ENCODE results near the gene SUCLG2. TPM values are rescaled to one million over a fixed set of nuclear protein-coding genes. Genes with fewer than 3 reads are reported as not detected.

The SUCLG2 gene
- total and polyA plus RNA-seq, 11 donors = 41.6 to 119 (median 77.6) TPM

DNA sequence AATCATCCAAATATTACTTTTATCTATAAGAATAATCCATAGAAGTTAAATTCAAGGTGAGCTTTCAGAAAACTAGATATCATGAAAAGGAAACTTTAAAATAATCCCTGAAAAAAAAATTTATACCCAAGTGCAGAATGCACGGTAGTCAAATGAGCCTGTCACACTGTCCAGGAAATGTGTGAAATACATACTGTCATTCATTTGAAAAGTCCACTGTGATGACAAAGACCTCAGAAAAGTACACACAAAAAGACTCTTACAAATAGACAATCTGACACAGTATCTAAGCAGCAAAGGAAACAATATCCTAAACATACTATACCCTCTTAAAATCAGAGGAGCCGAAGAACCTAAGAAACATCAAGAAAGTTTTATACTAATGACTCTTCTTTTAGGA lies 29.7 kb downstream of the SUCLG2 start:
- WGBS, 4 donors = 77 to 88% (median 81%) methylated on average over 2 of the region's 2 CpGs
- no peak for DNase-seq

DNA sequence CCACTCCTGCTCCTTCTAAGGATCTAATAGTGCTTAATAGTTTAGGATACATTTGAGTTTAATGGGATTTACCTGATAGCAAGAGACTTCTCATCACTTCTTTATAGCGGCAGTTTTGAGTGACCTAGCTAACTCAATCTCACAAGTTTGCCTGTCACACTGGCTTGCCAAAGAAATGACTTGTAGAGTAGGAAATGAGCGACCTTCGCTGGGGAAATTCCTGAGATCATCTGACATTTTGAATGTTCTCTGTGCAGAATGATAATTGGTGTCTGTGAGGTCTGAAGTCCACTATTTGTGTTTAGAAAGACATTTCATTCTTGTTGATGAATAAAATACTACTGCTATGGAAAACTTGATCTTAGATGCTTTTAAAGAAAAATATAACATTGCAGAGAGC lies 30.3 kb downstream of the SUCLG2 start:
- H3K27ac ChIP-seq = no peak overlapping the region
- TF ChIP-seq, protein P1, sequence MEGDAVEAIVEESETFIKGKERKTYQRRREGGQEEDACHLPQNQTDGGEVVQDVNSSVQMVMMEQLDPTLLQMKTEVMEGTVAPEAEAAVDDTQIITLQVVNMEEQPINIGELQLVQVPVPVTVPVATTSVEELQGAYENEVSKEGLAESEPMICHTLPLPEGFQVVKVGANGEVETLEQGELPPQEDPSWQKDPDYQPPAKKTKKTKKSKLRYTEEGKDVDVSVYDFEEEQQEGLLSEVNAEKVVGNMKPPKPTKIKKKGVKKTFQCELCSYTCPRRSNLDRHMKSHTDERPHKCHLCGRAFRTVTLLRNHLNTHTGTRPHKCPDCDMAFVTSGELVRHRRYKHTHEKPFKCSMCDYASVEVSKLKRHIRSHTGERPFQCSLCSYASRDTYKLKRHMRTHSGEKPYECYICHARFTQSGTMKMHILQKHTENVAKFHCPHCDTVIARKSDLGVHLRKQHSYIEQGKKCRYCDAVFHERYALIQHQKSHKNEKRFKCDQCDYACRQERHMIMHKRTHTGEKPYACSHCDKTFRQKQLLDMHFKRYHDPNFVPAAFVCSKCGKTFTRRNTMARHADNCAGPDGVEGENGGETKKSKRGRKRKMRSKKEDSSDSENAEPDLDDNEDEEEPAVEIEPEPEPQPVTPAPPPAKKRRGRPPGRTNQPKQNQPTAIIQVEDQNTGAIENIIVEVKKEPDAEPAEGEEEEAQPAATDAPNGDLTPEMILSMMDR (IDR thresholded peaks at IDR 0.05) = no peak
- TF ChIP-seq POLR2A (IDR thresholded peaks at IDR 0.05) = no peak
- ATAC-seq (no peak), DNase-seq (no peak)
- no peaks in the 10 kb centered on the region for H3K9me3 ChIP-seq
- peaks cover 0 to 12% (median 0%) of the 10 kb centered on the region in 12 donors for H3K4me1 ChIP-seq
- intact Hi-C loops (cut with DNase I) = no loop called here
- H3K4me3 ChIP-seq = no peak overlapping the region
- peaks cover 0 to 27% (median 14%) of the 10 kb centered on the region in 9 donors for H3K36me3 ChIP-seq
- H3K27me3 ChIP-seq = no peaks in the 10 kb centered on the region
- WGBS, 4 donors = 57 to 64% (median 60%) methylated on average over 3 of the region's 3 CpGs

More for the DNA sequence above, 29.7 kb downstream of the SUCLG2 start:
- Histone ChIP-seq H3K4me3 (no peak overlapping the region), H3K4me1 (peaks cover 0 to 12% (median 0%) of the 10 kb centered on the region in 12 donors), H3K27ac (no peak overlapping the region), H3K9me3 (no peaks in the 10 kb centered on the region), H3K27me3 (no peaks in the 10 kb centered on the region), H3K36me3 (peaks cover 0 to 20% (median 8%) of the 10 kb centered on the region in 9 donors)
- intact Hi-C loops (cut with DNase I) = no loop called here
- TF ChIP-seq, protein P1 (IDR thresholded peaks at IDR 0.05) = no peak
- no peak for TF ChIP-seq POLR2A (IDR thresholded peaks at IDR 0.05)
- no peak for ATAC-seq

DNA sequence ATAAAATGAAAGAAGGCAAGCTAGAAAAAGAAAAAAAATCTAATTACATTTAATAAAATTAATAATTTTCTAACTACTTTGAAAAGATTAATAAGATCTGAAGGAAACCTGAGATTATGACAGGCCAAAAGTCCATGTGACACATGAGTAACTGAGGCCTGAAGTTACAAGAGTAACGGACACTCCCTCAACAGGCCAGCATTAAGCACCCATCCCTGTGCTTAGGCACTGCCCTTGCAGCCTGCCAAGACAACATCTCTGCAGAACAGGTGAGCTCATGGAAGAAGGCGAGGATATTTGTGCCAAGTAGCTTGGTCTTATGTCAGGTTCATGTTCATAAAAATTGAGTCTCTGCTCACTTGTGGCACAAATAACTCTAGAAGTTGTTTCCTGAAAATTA lies 31.8 kb downstream of the SUCLG2 start:
- Histone ChIP-seq H3K9me3 (no peaks in the 10 kb centered on the region), H3K36me3 (peaks cover 0 to 39% (median 25%) of the 10 kb centered on the region in 9 donors), H3K4me1 (peaks cover 0 to 12% (median 0%) of the 10 kb centered on the region in 12 donors), H3K27me3 (no peaks in the 10 kb centered on the region), H3K27ac (no peak overlapping the region), H3K4me3 (no peak overlapping the region)
- ATAC-seq (no peak), DNase-seq (no peak)
- 95 to 100% (median 98%) methylated on average over 2 of the region's 2 CpGs for WGBS, 4 donors
- intact Hi-C loops (cut with DNase I) = no loop called here
- no peak for TF ChIP-seq POLR2A (IDR thresholded peaks at IDR 0.05)
- TF ChIP-seq, protein P1 (IDR thresholded peaks at IDR 0.05) = no peak

DNA sequence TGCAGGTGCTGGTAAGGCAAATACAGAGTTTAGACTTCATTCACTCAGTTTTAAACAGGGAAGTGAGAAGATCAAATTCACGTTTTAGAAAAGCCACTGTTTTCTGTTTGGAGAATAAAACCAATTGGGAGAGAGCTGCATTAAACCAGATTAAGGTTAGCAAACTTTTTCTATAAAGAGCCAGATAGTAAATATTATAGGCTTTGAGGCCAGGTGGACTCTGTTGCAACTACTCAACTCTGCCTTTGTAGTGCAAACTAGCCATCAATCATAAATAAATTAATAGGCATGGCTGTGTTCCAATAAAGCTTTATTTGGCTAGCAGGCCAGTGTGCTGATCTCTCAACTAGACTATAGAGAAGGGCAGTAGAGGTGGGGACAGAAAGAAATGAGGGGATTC lies 33.5 kb downstream of the SUCLG2 start:
- 73 to 86% (median 81%) methylated on average over 1 of the region's 1 CpG for WGBS, 4 donors
- H3K27me3 ChIP-seq = no peaks in the 10 kb centered on the region
- H3K4me1 ChIP-seq = peaks cover 0 to 12% (median 0%) of the 10 kb centered on the region in 12 donors
- ATAC-seq = no peak
- no peak for TF ChIP-seq POLR2A (IDR thresholded peaks at IDR 0.05)
- TF ChIP-seq, protein P1 (IDR thresholded peaks at IDR 0.05) = no peak
- H3K4me3 ChIP-seq = no peak overlapping the region
- H3K9me3 ChIP-seq = no peaks in the 10 kb centered on the region
- DNase-seq = no peak
- no peak overlapping the region for H3K27ac ChIP-seq
- intact Hi-C loops (cut with DNase I) = no loop called here
- peaks cover 0 to 49% (median 33%) of the 10 kb centered on the region in 9 donors for H3K36me3 ChIP-seq
